SK-N-SH treated with all-trans-retinoic acid at 6 μM for 48 hours (cell line): Measurements from ENCODE around the gene H3-3A.

Source experiments
- ATAC-seq: fragments of 200-7000 bp; cut with Tn5 transposase; 3 replicates; pipeline ENCODE4 v1.9.1; 2020; ENCODE audit warnings: mild to moderate bottlenecking, moderate library complexity
- ARNTL ChIP-seq: fragments of 450-650 bp; formaldehyde crosslinking; IDR thresholded peaks from 2 replicates; pipeline ENCODE4 v1.5.0; 2020; ENCODE audit warnings: low read depth, mild to moderate bottlenecking, moderate library complexity, borderline replicate concordance
- CSDC2 ChIP-seq: fragments of 250-450 bp; sonication (Bioruptor Pico); IDR thresholded peaks from 2 replicates; pipeline ENCODE4 v1.5.0; 2020; ENCODE audit warnings: mild to moderate bottlenecking, moderate library complexity
- GLIS3 ChIP-seq: fragments of 250-450 bp; sonication (Bioruptor Pico); IDR thresholded peaks from 2 replicates; pipeline ENCODE4 v1.5.0; 2020; ENCODE audit warnings: mild to moderate bottlenecking, moderate library complexity
- OSR1 ChIP-seq: fragments of 250-450 bp; sonication (Bioruptor Pico); IDR thresholded peaks from 2 replicates; pipeline ENCODE4 v1.8.0; 2022; ENCODE audit warnings: moderate library complexity, mild to moderate bottlenecking, inconsistent platforms
- RARB ChIP-seq: fragments of 250-450 bp; sonication (Bioruptor Pico); IDR thresholded peaks from 2 replicates; pipeline ENCODE4 v1.8.0; 2021; ENCODE audit warnings: mild to moderate bottlenecking, moderate library complexity
- SNAI2 ChIP-seq: fragments of 250-450 bp; sonication (Bioruptor Pico); IDR thresholded peaks from 2 replicates; pipeline ENCODE4 v1.5.0; 2020; ENCODE audit warnings: mild to moderate bottlenecking, moderate library complexity
- TCF4 ChIP-seq: fragments of 250-450 bp; sonication (Bioruptor Pico); IDR thresholded peaks from 2 replicates; pipeline ENCODE4 v1.8.0; 2021; ENCODE audit warnings: mild to moderate bottlenecking, moderate library complexity, borderline replicate concordance
- TOX ChIP-seq: fragments of 250-450 bp; sonication (Bioruptor Pico); IDR thresholded peaks from 2 replicates; pipeline ENCODE4 v1.8.0; 2021; ENCODE audit warnings: mild to moderate bottlenecking, moderate library complexity, borderline replicate concordance
- ZC3H10 ChIP-seq: fragments of 250-450 bp; sonication (Bioruptor Pico); IDR thresholded peaks from 2 replicates; pipeline ENCODE4 v1.5.1; 2021; ENCODE audit warnings: mild to moderate bottlenecking, moderate library complexity
- ZFP3 ChIP-seq: fragments of 250-450 bp; sonication (Bioruptor Pico); IDR thresholded peaks from 2 replicates; pipeline ENCODE4 v1.5.0; 2020; ENCODE audit warnings: mild to moderate bottlenecking, moderate library complexity
- ZNF565 ChIP-seq: fragments of 450-650 bp; formaldehyde crosslinking; conservative IDR thresholded peaks from 2 replicates; pipeline ENCODE4 v1.5.0; 2020; ENCODE audit warnings: low read depth, mild to moderate bottlenecking, moderate library complexity
- ZNF8 ChIP-seq: fragments of 450-650 bp; formaldehyde crosslinking; IDR thresholded peaks from 2 replicates; pipeline ENCODE4 v1.5.0; 2020; ENCODE audit warnings: mild to moderate bottlenecking, moderate library complexity
- TF ChIP-seq, protein P1 (sequence below): fragments of 250-450 bp; sonication (Bioruptor Pico); IDR thresholded peaks from 2 replicates; pipeline ENCODE4 v1.5.0; 2020; ENCODE audit warnings: mild to moderate bottlenecking, moderate library complexity
- TF ChIP-seq, protein P2 (sequence below): fragments of 250-450 bp; sonication (Bioruptor Pico); IDR thresholded peaks from 2 replicates; pipeline ENCODE4 v1.8.0; 2021; ENCODE audit warnings: low read depth, mild to moderate bottlenecking, moderate library complexity, borderline replicate concordance
- TF ChIP-seq, protein P3 (sequence below): fragments of 250-450 bp; sonication (Bioruptor Pico); IDR thresholded peaks from 2 replicates; pipeline ENCODE4 v1.8.0; 2020; ENCODE audit warnings: mild to moderate bottlenecking, moderate library complexity, borderline replicate concordance
- TF ChIP-seq, protein P4 (sequence below): fragments of 250-450 bp; sonication (Bioruptor Pico); IDR thresholded peaks from 2 replicates; pipeline ENCODE4 v1.5.1; 2021; ENCODE audit warnings: mild to moderate bottlenecking, moderate library complexity

The H3-3A gene

DNA sequence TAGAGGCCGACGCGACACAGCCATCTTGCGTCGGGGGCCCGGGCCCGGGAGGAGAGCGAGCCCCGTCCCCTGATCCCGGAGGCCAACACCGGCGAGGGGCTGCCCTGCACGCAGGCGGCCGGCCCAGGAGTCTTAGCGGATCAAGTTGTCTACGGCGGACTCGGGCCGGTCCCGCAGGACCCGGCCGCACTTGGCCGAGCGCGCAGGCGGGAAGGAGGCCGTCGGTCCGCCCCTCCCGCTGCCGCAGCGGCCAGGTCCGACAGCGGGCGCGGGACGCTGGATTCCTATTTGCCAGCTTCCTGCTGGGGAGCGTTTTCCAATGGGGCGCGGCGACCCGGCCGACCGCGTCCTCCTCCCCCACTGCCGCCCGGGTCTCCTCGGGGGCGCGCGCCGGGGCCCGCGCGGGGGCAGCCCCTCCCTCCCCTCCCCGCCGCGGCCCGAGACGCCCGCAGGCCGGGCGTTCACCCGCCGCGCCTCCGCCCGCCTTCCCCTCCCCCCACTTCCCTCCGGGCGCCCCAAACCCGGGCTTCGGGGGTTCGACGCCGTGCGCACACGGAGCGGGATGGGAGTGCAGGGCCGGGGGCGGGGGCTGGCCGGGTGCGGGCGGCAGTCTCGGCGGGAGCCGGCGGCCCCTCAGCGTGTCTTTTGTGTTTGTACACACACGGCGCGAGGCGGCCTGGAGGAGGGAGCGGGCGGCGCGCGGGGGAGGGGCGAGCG lies 517 bp upstream of the H3-3A start:
- TF ChIP-seq, protein P1, sequence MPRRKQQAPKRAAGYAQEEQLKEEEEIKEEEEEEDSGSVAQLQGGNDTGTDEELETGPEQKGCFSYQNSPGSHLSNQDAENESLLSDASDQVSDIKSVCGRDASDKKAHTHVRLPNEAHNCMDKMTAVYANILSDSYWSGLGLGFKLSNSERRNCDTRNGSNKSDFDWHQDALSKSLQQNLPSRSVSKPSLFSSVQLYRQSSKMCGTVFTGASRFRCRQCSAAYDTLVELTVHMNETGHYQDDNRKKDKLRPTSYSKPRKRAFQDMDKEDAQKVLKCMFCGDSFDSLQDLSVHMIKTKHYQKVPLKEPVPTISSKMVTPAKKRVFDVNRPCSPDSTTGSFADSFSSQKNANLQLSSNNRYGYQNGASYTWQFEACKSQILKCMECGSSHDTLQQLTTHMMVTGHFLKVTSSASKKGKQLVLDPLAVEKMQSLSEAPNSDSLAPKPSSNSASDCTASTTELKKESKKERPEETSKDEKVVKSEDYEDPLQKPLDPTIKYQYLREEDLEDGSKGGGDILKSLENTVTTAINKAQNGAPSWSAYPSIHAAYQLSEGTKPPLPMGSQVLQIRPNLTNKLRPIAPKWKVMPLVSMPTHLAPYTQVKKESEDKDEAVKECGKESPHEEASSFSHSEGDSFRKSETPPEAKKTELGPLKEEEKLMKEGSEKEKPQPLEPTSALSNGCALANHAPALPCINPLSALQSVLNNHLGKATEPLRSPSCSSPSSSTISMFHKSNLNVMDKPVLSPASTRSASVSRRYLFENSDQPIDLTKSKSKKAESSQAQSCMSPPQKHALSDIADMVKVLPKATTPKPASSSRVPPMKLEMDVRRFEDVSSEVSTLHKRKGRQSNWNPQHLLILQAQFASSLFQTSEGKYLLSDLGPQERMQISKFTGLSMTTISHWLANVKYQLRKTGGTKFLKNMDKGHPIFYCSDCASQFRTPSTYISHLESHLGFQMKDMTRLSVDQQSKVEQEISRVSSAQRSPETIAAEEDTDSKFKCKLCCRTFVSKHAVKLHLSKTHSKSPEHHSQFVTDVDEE (CRISPR knock-in tag): peak; percentile 72
- TF ChIP-seq, protein P2, sequence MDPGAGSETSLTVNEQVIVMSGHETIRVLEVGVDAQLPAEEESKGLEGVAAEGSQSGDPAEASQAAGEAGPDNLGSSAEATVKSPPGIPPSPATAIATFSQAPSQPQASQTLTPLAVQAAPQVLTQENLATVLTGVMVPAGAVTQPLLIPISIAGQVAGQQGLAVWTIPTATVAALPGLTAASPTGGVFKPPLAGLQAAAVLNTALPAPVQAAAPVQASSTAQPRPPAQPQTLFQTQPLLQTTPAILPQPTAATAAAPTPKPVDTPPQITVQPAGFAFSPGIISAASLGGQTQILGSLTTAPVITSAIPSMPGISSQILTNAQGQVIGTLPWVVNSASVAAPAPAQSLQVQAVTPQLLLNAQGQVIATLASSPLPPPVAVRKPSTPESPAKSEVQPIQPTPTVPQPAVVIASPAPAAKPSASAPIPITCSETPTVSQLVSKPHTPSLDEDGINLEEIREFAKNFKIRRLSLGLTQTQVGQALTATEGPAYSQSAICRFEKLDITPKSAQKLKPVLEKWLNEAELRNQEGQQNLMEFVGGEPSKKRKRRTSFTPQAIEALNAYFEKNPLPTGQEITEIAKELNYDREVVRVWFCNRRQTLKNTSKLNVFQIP (CRISPR knock-in tag): no peak
- ATAC-seq: peak; percentile 66

DNA sequence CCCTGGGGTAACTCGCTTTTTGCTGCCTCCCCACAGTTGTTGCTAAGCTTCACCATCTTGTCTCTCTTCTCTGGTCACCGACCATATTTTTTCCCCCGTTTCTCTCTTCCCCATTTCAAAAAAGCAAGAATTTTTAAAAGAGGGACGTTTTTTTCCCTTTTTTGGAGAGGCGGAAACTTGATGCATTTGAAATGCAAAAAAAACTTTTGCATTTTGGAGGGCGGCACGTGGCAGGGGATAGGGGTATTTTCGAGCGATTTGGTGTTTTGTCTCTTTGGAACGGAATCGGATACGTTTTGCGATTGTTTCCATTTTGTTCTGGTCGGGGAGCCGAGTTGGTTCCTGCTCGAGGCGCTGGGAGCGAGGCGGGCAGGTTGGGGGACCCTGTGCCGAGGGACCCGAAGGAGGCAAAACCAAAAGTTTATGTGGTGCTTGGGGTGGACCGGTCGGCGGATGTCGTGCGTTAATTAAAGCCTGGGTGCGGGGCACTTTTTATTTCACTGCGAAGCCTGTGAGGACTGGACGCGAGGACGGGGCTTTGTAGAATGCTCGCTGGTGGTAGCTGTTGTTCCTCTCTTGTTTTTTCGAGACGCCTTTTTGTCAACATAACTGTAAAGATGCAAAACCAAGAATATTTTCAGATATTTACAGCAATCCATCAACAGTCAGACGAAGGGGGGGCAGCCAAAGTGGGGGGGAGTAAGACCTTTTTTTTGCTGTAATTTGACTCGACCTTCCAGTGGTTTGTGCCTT lies 884 bp downstream of the H3-3A start:
- no peak for TF ChIP-seq OSR1 (CRISPR knock-in tag)
- TF ChIP-seq, protein P3, sequence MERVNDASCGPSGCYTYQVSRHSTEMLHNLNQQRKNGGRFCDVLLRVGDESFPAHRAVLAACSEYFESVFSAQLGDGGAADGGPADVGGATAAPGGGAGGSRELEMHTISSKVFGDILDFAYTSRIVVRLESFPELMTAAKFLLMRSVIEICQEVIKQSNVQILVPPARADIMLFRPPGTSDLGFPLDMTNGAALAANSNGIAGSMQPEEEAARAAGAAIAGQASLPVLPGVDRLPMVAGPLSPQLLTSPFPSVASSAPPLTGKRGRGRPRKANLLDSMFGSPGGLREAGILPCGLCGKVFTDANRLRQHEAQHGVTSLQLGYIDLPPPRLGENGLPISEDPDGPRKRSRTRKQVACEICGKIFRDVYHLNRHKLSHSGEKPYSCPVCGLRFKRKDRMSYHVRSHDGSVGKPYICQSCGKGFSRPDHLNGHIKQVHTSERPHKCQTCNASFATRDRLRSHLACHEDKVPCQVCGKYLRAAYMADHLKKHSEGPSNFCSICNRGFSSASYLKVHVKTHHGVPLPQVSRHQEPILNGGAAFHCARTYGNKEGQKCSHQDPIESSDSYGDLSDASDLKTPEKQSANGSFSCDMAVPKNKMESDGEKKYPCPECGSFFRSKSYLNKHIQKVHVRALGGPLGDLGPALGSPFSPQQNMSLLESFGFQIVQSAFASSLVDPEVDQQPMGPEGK (CRISPR knock-in tag): peak; percentile 16; the same call in 1 of the 2 replicates
- peak; percentile 54 for ATAC-seq

DNA sequence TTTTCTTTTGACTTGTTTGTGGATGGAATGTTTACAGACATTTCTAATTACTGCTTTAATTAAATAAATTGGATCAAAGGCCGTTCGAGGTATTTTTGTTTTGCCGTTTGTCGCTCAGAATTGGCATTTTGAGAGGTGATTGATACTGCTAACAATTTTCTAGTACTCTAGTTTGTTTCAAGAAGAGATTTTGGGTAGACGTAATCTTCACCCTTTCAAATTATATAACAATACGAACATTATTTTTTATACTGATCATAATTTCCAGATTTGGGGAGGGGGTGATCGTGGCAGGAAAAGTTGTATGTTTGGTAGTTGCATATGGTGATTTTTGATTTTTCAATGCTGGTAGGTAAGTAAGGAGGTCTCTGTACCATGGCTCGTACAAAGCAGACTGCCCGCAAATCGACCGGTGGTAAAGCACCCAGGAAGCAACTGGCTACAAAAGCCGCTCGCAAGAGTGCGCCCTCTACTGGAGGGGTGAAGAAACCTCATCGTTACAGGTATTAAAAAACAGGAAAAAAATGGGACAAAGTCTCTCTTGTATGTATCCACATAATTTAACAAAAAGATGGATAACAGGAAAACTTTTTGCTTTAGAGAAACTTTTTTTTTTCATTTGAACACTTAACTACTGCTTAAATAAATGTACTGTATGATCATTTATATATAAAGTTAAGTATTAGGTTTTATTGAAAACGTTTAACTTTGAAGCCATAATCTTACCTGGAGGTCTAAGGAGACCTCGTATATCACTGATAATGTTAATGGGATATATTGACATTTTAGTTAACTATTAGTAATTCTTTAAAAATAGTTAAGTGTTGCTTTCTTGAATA lies 1.7 kb downstream of the H3-3A start:
- ATAC-seq: no peak
- TF ChIP-seq GLIS3 (no peak), TOX (CRISPR knock-in tag) (peak; percentile 52; the same call in 1 of the 2 replicates)
- TF ChIP-seq, all 23 proteins: peak for 1

DNA sequence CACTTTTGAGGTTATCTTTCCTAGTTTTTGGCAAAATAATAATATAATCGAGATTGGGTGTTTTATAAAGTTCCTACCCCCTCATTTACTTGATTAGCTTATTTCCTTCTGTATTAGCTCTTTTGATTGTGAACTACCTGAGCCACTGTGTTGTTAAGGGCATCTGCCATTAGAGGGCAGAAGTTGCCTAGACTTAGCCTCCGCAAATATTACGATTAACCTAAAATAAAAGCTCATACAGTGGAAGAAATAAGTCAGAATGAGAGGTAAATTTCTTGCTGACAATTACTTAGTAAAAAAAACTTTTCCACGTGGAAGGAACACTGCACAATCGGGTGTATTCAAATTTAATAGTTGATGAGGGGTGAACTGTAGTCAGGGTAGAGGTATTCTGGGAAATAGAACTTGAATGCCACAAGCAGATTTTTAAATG lies 2.3 kb downstream of the H3-3A start:
- ATAC-seq: peak; percentile 12; the same call in 2 of the 3 replicates
- TF ChIP-seq TOX (CRISPR knock-in tag): peak; percentile 5; the same call in 1 of the 2 replicates
- TF ChIP-seq, protein P2 (CRISPR knock-in tag): no peak

DNA sequence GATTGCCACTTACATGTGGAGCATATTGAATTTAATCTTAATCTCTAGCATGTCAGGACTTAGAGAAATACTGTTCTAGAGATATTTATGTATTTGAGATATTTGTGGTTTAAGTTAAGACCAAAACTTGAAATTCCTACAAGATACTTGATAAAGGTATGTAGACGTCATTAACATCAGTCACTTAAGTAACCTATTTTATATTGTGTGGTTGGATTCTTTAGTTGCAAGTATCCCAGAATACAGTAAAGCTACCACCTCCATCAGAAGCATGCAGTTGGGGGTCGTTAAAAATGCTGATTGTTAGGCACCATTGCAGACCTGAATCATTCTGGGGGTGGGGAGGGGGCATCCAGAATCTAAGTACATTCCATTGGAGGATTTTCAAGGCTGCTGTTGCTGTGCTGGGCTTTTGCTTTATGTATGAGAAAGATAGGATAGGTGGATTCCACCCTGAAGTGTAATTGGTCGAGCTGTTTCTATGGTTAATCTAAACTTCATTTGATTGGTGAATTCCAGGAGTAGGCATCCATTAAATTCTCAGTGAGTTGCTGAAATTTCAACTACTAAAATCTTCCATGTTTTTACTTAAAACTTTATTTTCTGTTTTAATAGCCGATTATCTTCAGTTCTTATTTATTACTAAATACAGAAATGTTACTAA lies 4.0 kb downstream of the H3-3A start:
- no peak for ATAC-seq
- TF ChIP-seq CSDC2 (CRISPR knock-in tag) (no peak), ZC3H10 (CRISPR knock-in tag) (no peak), GLIS3 (no peak), ZFP3 (CRISPR knock-in tag) (no peak), RARB (CRISPR knock-in tag) (no peak), TCF4 (CRISPR knock-in tag) (no peak), ZNF565 (no peak), ZNF8 (CRISPR knock-in tag) (no peak), SNAI2 (no peak), ARNTL (CRISPR knock-in tag) (no peak)
- TF ChIP-seq, protein P4, sequence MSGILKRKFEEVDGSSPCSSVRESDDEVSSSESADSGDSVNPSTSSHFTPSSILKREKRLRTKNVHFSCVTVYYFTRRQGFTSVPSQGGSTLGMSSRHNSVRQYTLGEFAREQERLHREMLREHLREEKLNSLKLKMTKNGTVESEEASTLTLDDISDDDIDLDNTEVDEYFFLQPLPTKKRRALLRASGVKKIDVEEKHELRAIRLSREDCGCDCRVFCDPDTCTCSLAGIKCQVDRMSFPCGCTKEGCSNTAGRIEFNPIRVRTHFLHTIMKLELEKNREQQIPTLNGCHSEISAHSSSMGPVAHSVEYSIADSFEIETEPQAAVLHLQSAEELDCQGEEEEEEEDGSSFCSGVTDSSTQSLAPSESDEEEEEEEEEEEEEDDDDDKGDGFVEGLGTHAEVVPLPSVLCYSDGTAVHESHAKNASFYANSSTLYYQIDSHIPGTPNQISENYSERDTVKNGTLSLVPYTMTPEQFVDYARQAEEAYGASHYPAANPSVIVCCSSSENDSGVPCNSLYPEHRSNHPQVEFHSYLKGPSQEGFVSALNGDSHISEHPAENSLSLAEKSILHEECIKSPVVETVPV: no peak
